GM12878 (cell line): ENCODE measurements around the gene TOP1. TPM values are rescaled to one million over a fixed set of nuclear protein-coding genes. Genes with fewer than 3 reads are reported as not detected.
A peak's percentile ranks its signal among the peaks of the same experiment; 100 is the strongest.

Experiments
- BACH1 ChIP-seq: fragments of 450-650 bp; IDR thresholded peaks from 2 replicates; pipeline ENCODE4 v1.6.1; 2017; ENCODE audit warnings: mild to moderate bottlenecking, borderline replicate concordance
- BCL11A ChIP-seq: IDR thresholded peaks from 2 replicates; pipeline ENCODE4 v1.6.1; 2011; ENCODE audit warnings: low read depth, low read length
- CBFB ChIP-seq: IDR thresholded peaks from 2 replicates; pipeline ENCODE4 v1.6.1; 2016; ENCODE audit warnings: antibody characterized with exemption, low read depth
- CREM ChIP-seq: IDR thresholded peaks from 2 replicates; pipeline ENCODE4 v1.6.1; 2014; ENCODE audit warnings: antibody characterized with exemption, low read depth
- FOXK2 ChIP-seq: fragments of 450-650 bp; IDR thresholded peaks from 2 replicates; pipeline ENCODE4 v1.6.1; 2017; ENCODE audit warnings: mild to moderate bottlenecking, moderate library complexity
- JUNB ChIP-seq: IDR thresholded peaks from 2 replicates; pipeline ENCODE4 v1.6.1; 2016; ENCODE audit warnings: antibody characterized with exemption, mild to moderate bottlenecking
- MYB ChIP-seq: fragments of 150-350 bp; IDR thresholded peaks from 2 replicates; pipeline ENCODE4 v1.6.1; 2014; ENCODE audit warnings: mild to moderate bottlenecking, low read depth, low read length, borderline replicate concordance
- NBN ChIP-seq: fragments of 450-650 bp; IDR thresholded peaks from 2 replicates; pipeline ENCODE4 v1.6.1; 2016
- NR2F1 ChIP-seq: fragments of 450-650 bp; conservative IDR thresholded peaks from 2 replicates; pipeline ENCODE4 v1.6.1; 2017; ENCODE audit warnings: mild to moderate bottlenecking
- PML ChIP-seq: IDR thresholded peaks from 2 replicates; pipeline ENCODE4 v1.6.1; 2012; ENCODE audit warnings: low read length, inconsistent platforms
- RUNX3 ChIP-seq: IDR thresholded peaks from 2 replicates; pipeline ENCODE4 v1.6.1; 2012; ENCODE audit warnings: low read length, inconsistent platforms
- SIN3A ChIP-seq: IDR thresholded peaks from 2 replicates; pipeline ENCODE4 v1.6.1; 2012; ENCODE audit warnings: low read depth, low read length, improper control_type of control experiment
- SMARCA5 ChIP-seq: fragments of 450-650 bp; IDR thresholded peaks from 2 replicates; pipeline ENCODE4 v1.6.1; 2017; ENCODE audit warnings: mild to moderate bottlenecking
- SP1 ChIP-seq: IDR thresholded peaks from one replicate; pipeline ENCODE4 v1.6.1; 2011; ENCODE audit warnings: low read depth, low read length
- SREBF1 ChIP-seq: IDR thresholded peaks from 2 replicates; pipeline ENCODE4 v1.6.1; 2012; ENCODE audit warnings: mild to moderate bottlenecking, low read length
- TAF1 ChIP-seq: IDR thresholded peaks from 2 replicates; pipeline ENCODE4 v1.6.1; 2011; ENCODE audit warnings: mild to moderate bottlenecking, low read depth, low read length, borderline replicate concordance
- TCF12 ChIP-seq: IDR thresholded peaks from 2 replicates; pipeline ENCODE4 v1.6.1; 2011; ENCODE audit warnings: low read depth, mild to moderate bottlenecking, low read length
- ZBED1 ChIP-seq: IDR thresholded peaks from 2 replicates; pipeline ENCODE4 v1.6.1; 2016; ENCODE audit warnings: borderline replicate concordance
- ZNF24 ChIP-seq: fragments of 450-650 bp; IDR thresholded peaks from 2 replicates; pipeline ENCODE4 v1.6.1; 2017; ENCODE audit warnings: antibody characterized with exemption, mild to moderate bottlenecking
- polyA plus RNA-seq, 11 experiments: library from polyadenylated mRNA; depleted of rRNA in 4 of 11; unstranded in 6 of 11; stranded (reverse) in 5 of 11; fragments of >200 nt; fragmentation: Nextera tagmentation in 4 of 11; fragmentation: Illumina TruSeq in 1 of 11; extraction: Ambion mirVana in 4 of 11; extraction: Trizol in 1 of 11; gene quantifications; 1 replicate in 1 of 11; 2 replicates in 10 of 11; pipeline versions ENCODE4 v1.2.1 to v1.2.3, GENCODE V29; 2011 to 2016; ENCODE audit warnings: inconsistent platforms in 2 of 11, missing spikeins in 2 of 11, low read depth in 1 of 11
- total RNA-seq, 4 experiments: library from RNA; depleted of rRNA in 3 of 4; stranded (reverse); fragments of >200 nt in 3 of 4; fragmentation: Illumina TruSeq in 1 of 4; extraction: Trizol in 1 of 4; gene quantifications; 2 replicates each; pipeline versions ENCODE4 v1.2.1 to v1.2.3, GENCODE V29; 2013 to 2021
- TF ChIP-seq, protein P1 (sequence below): fragments of 450-650 bp; conservative IDR thresholded peaks from 2 replicates; pipeline ENCODE4 v1.6.1; 2017; ENCODE audit warnings: mild to moderate bottlenecking, moderate library complexity
- TF ChIP-seq, protein P2 (sequence below): IDR thresholded peaks from 2 replicates; pipeline ENCODE4 v1.6.1; 2011; ENCODE audit warnings: low read depth, mild to moderate bottlenecking, low read length, moderate library complexity, borderline replicate concordance; ENCODE audit errors: extremely low read depth
- TF ChIP-seq, protein P3 (sequence below): fragments of 450-650 bp; formaldehyde crosslinking; IDR thresholded peaks from 2 replicates; pipeline ENCODE4 v1.4.0; 2020; ENCODE audit warnings: mild to moderate bottlenecking, moderate library complexity
- TF ChIP-seq, protein P4 (sequence below): IDR thresholded peaks from 2 replicates; pipeline ENCODE4 v1.6.1; 2012; ENCODE audit warnings: low read depth, low read length, improper control_type of control experiment

The TOP1 gene
- total and polyA plus RNA-seq, 10 of the 15 experiments (the other 5 are each of a cell fraction or from before 2014, with no cell fraction given): 21.5 to 128 (median 47.3) TPM

DNA sequence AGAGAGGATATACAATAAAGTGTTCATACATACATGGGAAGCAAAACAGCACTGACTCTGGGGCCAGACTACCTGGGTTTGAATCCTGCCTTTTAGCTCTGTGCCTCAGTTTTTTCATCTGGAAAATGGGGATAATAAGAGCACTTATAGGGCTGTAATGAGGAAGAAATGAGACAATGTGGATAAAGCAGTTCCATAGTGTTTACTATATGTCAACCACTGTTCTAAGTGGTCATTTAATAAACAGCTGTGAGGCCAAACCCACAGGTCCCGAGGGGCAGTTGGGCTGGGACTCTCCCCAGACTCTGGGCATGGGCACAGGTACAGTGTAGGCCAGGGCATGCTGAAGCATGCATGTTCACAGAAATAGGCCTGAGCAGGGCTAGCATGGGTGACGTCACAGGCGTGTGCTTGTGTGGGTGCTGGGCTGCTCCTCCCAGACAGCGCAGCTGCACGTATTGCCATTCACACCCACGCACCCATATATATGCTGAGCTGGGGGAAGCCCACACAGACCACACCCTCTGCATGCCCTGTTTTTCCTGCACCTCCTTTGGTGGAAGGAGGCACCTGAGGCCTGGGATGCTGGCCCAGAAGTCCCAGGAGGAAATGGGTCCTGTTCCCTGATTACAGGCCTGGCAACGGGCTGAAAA, 105.2 kb downstream of the TOP1 start (continued):
- TF ChIP-seq, protein P1, sequence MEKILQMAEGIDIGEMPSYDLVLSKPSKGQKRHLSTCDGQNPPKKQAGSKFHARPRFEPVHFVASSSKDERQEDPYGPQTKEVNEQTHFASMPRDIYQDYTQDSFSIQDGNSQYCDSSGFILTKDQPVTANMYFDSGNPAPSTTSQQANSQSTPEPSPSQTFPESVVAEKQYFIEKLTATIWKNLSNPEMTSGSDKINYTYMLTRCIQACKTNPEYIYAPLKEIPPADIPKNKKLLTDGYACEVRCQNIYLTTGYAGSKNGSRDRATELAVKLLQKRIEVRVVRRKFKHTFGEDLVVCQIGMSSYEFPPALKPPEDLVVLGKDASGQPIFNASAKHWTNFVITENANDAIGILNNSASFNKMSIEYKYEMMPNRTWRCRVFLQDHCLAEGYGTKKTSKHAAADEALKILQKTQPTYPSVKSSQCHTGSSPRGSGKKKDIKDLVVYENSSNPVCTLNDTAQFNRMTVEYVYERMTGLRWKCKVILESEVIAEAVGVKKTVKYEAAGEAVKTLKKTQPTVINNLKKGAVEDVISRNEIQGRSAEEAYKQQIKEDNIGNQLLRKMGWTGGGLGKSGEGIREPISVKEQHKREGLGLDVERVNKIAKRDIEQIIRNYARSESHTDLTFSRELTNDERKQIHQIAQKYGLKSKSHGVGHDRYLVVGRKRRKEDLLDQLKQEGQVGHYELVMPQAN: peak; percentile 89
- peak; percentile 27; the same call in 1 of the 2 replicates for TF ChIP-seq JUNB
- TF ChIP-seq, protein P2, sequence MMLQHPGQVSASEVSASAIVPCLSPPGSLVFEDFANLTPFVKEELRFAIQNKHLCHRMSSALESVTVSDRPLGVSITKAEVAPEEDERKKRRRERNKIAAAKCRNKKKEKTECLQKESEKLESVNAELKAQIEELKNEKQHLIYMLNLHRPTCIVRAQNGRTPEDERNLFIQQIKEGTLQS: no peak
- peak; percentile 85 for TF ChIP-seq SIN3A
- peak; percentile 63 for TF ChIP-seq ZBED1
- TF ChIP-seq SREBF1: 0 out of 2 replicates have a peak, but pooled peaks have one; percentile 31
- TF ChIP-seq RUNX3: peak; percentile 90
- TF ChIP-seq NR2F1: peak; percentile 80
- TF ChIP-seq TCF12: peak; percentile 96
- no peak for TF ChIP-seq TAF1
- TF ChIP-seq NBN: peak; percentile 100
- TF ChIP-seq CBFB: peak; percentile 65
- peak; percentile 90 for TF ChIP-seq SP1
- TF ChIP-seq ZNF24: peak; percentile 75; the same call in 1 of the 2 replicates
- 0 out of 2 replicates have a peak, but pooled peaks have one; percentile 38 for TF ChIP-seq MYB
- peak; percentile 79 for TF ChIP-seq FOXK2
- peak; percentile 97 for TF ChIP-seq CREM
- TF ChIP-seq, protein P3, sequence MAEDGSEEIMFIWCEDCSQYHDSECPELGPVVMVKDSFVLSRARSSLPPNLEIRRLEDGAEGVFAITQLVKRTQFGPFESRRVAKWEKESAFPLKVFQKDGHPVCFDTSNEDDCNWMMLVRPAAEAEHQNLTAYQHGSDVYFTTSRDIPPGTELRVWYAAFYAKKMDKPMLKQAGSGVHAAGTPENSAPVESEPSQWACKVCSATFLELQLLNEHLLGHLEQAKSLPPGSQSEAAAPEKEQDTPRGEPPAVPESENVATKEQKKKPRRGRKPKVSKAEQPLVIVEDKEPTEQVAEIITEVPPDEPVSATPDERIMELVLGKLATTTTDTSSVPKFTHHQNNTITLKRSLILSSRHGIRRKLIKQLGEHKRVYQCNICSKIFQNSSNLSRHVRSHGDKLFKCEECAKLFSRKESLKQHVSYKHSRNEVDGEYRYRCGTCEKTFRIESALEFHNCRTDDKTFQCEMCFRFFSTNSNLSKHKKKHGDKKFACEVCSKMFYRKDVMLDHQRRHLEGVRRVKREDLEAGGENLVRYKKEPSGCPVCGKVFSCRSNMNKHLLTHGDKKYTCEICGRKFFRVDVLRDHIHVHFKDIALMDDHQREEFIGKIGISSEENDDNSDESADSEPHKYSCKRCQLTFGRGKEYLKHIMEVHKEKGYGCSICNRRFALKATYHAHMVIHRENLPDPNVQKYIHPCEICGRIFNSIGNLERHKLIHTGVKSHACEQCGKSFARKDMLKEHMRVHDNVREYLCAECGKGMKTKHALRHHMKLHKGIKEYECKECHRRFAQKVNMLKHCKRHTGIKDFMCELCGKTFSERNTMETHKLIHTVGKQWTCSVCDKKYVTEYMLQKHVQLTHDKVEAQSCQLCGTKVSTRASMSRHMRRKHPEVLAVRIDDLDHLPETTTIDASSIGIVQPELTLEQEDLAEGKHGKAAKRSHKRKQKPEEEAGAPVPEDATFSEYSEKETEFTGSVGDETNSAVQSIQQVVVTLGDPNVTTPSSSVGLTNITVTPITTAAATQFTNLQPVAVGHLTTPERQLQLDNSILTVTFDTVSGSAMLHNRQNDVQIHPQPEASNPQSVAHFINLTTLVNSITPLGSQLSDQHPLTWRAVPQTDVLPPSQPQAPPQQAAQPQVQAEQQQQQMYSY (CRISPR knock-in tag): no peak
- TF ChIP-seq PML: no peak
- TF ChIP-seq SMARCA5: peak; percentile 82
- TF ChIP-seq BCL11A: peak; percentile 92
- TF ChIP-seq, protein P4, sequence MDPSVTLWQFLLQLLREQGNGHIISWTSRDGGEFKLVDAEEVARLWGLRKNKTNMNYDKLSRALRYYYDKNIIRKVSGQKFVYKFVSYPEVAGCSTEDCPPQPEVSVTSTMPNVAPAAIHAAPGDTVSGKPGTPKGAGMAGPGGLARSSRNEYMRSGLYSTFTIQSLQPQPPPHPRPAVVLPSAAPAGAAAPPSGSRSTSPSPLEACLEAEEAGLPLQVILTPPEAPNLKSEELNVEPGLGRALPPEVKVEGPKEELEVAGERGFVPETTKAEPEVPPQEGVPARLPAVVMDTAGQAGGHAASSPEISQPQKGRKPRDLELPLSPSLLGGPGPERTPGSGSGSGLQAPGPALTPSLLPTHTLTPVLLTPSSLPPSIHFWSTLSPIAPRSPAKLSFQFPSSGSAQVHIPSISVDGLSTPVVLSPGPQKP: no peak
- TF ChIP-seq BACH1: peak; percentile 83; the same call in 1 of the 2 replicates
